HG03378 (cell line): ENCODE results near the gene AIDA.
"Not testable (repeated sequence)": the region's sequence is repeated elsewhere in the genome, so short reads cannot be mapped to it uniquely, and the experiment has no call there.

ENCODE experiments used
- ATAC-seq: cut with Tn5 transposase; IDR thresholded peaks from one replicate; pipeline ENCODE4 v1.9.1; 2021; ENCODE audit warnings: mild to moderate bottlenecking, moderate library complexity; ENCODE audit not compliant: unreplicated experiment

AIDA gene

DNA sequence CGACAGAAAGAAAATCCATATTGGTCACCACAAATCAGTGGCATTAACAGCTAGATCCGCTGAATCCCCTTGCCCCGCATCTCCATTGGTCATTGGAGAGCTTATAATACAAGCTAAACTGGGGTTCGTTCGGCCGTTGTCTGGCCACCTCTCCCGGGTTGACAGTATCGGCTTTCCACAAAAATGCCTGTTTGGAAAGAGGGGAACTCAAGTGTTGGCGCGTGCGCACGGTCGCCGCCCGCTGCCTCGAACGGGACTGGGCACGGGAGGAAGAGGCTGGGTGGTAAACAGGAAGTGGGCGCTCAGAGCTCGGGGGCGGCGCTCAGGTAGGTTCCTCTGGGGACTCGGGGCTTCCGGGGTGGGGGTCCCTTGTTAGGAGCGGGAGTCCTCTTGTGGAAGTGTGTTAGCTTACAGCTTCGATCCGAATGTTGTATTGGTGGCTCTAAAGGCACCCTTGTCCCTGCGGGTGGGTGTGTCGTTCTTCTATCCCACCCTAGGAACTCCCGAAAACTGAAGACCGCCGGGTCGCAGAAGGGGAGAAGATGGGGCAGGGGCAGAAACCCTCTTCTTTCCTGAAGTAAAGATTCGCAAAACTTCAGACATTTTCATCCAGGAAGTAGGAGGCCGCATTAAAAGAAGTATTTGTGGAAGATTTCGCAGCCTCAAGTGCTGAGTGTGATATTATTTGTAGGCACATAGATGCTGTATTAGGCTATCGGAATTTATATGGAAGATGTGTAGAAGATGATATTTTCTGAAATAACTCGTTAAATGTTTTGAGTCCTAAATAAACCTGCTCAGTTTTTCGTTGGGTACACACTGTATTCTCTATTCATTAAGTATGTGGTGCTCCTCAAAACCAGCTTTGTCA, 1.0 kb upstream of the AIDA start:
- ATAC-seq, result peak; percentile 63

DNA sequence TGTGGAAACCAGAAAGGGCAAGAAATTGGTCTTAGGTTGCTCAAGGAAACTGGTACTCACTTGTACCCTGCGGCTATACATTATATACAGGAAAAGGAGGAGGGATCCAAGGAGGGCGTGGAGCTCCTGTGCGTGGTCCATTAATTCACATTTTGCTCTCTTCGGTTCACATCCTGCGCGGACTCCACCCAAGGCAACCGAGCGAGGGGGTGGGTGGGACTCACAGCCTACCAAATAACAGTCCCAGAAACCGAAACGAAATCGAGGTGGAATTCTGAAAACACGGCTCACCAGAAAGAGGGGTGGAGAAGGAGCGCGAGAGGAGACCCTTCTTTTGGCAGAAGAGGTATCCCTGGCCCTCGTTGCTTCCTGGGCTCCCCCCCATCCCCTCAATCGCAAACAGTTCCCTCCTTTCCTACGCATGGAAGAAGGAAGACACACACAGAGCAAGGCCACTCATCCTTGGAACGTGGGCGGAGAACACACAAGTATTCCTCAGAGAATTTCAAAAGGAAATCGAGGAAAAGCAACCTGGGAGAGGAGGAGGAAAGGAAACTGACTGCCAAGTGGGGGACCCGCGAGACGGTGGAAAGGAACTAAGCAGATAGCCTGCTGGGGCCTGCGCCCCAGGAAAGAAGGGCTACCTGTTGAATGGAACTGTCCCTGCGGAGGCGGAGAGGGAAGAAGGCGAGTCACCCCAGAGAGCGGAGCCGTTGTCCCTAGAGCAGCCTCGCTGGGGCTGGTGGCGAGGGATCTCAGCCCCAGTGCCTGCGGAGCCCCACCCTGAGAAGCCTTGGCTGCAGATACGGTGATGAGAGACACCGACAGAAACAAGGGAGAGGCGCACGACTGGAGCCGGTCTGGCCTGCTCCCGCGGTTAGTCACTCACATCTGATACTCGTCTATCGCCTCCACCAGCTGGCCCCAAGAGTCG, 705 bp downstream of the AIDA start:
- ATAC-seq, result peak; percentile 30

DNA sequence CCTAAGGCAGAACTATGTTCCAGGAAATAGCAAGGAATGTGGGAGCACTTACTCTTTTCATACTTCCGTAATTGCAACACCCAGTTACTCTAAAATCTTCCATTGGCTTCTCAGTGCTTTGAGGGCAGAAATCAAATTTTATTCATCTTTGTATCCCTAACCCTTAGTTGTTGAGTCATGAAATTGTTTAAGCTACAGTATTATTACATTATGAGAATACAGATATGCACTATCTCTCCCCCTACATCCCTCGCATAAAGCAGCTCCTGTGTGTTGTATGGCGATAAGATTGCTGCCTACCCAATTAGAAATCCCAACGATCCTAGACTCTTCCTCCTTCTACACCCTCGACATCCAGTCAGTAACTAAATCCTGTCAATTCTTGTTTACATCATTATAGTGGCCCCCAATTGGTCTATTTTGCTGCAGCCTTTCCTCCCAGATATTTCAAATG, 2.6 kb downstream of the AIDA start:
- no peak for ATAC-seq

DNA sequence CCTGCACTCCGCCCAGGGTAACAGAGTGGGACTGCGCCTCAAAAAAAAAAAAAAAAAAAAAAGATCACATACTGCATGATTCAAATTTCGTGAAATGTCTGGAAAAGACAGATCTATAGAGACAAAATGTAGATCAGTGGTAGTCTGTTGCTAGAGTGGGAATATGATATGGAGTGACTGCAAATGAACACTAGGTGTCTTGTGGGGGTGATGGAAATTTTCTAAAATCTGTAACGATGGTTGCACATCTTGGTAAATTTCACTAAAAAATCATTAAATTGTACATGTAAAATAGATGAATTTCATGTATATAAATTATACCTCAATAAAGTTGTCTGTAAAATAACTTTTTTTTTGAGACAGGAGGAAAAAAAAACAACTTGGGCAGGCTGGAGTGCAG, 5.5 kb downstream of the AIDA start:
- no peak for ATAC-seq

DNA sequence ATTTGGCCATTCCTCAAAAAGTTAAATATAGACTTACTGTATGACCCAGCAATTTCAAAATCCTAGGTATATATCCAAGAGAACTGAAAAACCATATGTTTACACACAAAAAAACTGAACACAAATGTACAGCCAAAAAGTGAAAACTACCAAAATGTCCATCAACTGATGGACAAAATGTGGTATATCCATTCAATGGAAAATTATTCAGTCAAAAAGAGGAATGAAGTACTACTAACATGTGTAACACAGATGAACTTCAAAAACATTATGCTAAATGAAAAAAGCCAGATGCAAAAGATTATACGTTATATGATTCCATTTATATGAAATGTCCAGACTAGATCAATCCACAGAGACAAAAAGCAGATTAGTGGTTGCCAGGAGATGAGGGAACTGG, 8.0 kb downstream of the AIDA start:
- no peak for ATAC-seq

DNA sequence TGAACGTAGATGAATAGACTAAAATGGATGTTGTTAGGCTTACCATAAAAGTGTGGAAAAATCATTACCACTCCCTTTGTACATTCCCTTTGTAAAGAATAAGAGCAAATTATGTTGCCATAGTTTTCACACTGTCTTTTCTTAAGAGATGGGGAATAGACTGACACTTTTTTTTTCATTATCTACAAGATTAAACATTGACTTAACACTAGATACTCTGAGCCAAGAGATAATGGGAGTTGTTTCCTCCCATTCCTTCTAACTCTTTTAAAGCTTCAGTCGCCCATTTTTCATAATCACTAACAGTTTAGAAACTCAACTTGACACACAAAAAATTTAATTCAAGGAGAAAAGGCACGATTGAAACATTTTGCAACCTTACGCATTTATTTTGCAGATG, 10.1 kb downstream of the AIDA start:
- no peak for ATAC-seq

DNA sequence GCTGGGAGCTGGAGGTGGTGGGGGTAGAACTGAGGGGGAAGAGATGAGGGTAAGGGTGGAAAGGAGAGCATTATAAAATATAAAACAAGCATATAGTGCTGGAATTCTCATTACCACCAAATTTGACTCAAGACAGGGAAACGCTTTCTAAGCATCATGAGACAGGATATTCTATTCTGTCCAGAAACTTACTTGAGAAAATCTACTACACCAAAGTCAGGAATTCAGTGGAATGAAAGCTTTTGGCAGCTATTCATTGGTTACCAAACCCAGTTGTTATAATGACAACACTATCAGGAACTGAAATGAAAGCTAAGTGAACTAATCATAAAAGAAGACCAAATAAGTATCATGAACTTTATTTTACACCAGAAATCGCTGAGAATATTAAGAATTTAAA, 14.5 kb downstream of the AIDA start:
- no peak for ATAC-seq

DNA sequence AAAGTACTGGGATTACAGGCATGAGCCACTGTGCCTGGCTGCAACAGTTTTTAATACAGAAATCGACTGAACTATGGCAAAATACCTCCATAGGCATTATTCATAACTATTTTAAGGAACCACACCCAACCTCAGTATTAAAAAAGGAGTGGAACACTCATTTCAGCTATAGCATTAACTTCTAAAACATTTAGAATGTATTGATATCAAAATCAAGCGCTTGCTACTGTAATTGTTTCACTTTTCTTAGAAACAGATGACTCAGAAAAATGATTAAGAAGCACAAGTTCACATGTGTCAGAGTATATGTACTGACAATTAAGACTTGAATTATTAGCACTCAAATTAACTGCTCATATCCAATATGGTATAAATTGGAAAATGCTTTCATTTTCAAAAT, 15.1 kb downstream of the AIDA start:
- no peak for ATAC-seq

DNA sequence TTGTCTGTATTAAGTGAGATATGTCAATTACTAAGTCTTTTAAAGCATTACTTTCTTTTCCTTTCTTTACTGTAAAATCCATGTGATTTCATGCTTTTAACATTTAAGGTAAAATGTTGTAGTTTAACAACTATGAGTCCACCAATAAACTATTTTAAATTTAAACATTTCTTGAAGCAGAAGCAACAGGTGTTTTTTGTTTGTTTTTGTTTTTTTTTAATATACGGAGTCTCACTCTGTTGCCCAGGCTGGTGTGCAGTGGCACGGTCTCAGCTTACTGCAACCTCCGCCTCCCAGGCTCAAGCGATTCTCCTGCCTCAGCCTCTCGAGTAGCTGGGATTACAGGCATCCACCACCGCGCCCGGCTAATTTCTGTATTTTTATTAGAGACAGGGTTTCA, 15.6 kb downstream of the AIDA start:
- no peak for ATAC-seq

DNA sequence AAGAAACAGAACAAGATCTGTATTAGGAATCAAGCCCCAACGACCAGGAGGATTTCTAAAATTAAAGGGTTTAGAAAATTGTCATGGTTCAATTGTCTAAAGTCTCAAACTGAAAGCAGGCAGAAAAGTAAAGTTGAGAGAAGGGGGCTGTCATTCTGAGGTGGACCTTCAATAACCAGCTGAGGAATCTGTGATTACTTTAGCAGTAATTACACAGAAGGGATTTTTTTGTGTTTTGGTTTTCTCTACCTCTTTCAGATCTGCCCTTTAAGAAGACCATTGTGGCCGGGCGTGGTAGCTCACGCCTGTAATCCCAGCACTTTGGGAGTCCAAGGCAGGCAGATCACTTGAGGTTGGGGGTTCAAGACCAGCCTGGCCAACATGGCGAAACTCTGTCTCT, 17.4 kb downstream of the AIDA start:
- no peak for ATAC-seq

DNA sequence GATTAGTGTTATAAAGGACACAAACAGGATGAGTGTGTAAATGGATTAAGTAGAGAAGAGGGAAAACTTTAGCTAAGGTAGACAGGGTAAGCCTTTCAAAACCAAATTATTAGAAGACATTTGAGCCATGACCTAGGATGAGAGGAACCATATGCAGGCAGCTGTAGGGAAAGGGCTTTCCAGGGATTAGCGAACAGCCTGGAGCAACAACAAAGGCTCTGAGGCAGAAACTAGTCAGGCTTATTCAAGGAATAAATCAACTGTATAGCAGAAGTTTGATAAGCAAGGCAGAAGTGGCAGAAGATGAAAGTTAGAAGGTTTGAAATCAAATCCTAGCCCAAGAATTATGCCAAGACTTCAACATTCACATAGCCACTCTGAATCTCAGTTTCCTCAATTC, 21.3 kb downstream of the AIDA start:
- no peak for ATAC-seq

DNA sequence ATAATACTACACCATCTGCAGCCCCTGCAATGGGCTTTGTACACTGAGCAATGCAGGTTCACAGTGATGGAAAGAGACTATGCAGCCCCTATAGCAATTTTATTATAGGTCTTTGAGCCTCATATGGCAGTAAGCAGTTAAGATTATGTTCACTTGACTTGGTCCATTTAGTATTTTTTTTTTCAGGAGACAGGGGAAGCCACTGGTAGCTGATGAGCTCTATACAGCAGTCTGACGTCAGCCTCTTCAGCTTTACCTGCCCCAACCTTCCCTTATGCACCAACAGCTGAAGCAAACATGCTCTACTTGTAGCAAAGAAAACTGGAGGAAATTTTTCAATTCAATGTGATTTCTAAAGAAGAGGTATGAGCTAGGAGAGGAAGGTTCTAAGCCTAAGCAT, 32.2 kb downstream of the AIDA start:
- no peak for ATAC-seq

DNA sequence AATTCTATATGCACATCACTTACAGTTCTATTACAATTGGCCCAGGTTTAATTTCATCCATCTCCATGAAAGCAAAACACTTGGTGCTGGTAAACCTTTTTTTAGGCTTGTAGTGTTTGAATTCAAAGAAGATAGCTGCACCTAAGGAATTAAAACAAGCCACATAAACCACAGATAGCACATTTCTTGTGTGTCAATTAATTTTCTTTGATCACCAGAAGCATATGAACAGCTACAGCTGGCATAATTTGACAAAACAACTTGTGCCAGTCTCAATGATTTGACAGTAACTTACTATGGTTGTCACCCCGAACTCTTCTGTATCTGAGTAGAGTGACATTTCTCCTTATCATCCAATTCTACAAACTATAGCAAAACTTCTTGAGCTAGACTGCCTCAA, 42.2 kb downstream of the AIDA start:
- ATAC-seq, result no peak

DNA sequence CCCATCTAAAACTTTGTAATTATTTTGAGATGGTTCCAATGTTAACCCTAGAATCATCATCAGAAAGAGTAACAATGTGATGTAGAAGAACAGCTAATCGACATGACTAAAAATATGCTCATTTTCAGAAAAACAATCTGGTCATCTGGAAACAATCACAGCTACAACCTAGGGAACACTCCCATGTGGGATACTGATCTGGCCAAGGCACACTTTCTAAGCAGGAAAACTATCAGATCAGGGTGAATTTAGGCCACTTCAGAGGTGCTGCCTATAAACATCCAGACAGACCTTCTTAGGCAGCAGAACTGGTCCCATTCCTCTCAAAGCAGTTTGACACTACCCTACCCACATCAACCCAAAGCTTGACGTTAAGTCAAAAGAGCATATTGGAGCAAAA, 43.2 kb downstream of the AIDA start:
- ATAC-seq, result not testable (repeated sequence)

DNA sequence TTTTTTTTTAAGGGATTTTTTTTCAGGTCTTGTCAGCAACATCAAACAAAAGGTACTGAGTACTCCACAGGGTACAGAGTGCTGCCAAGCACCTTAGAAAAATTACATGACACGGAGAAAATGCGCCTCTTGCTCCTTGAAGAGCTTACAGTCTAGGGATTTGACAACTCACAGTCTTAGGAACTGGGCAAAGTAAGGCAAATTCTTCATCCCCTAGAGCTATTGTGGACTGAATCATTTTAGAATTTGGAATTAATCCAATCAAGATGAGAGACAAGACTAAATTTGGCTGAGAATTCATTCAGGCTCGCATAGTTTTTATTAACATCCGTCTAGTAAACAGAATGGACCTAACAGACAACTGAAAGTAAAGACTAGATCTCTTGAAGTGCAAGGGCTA, 44.1 kb downstream of the AIDA start:
- not testable (repeated sequence) for ATAC-seq

DNA sequence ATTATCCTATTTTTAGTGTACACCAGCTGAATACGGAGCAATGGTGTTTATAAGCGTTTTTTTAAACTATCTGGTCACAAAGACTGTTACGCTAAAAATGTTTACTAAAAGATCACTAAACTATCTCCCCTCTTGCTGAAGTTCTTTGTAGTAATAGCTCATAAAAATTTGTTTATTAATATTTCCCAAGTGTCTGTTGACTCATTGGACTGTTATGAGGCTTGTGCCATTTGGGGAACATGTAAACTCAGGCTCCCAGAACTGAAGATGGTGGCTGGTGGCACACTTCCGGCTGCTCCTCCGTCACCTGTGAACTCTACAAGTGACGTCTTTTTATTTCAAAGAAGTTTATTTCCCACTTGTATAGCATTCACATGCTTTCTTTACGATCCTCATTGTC, 46.3 kb downstream of the AIDA start:
- no peak for ATAC-seq

DNA sequence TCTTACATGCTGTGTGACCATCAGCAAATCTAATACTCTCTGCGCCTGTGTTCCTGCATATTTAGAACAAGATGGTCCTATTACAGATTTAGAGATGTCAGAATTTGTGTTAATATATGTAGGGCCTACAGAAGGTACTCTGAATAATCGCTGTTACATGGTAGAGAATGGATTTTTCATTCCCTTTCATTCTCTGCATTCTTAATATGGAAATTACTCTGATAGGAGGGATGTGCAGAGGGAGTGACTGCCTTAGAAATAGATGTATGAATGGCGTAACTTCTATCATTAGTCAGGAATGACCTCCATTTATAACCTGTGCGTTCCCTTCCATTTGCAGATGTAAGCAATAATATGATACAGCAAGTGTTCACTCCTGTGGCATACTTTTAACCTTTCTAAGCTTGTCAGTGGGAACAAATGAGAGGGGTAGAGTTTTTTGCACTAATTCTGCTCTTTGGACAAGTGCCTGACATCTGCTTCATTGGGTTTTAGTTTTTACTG, 48.8 kb downstream of the AIDA start:
- ATAC-seq, result no peak

DNA sequence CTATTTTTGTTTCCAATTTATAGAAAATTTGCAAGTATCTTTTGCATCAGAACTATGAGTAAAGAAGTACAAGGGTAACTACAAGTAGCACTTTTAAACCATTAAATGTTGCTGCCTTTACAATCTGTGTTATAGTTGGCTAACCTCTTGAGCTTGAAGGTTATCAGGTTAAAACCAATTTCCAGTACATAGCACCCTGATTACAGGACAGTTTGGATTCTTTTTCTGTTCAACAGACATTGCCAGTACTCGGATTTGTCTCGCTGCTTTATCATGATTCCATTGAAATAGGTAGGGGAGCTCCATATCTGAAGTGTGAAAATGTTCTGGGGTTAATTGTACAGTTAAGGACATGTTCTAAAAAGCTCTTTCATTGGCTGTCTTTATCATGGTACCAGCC, 54.4 kb downstream of the AIDA start:
- ATAC-seq, result no peak

DNA sequence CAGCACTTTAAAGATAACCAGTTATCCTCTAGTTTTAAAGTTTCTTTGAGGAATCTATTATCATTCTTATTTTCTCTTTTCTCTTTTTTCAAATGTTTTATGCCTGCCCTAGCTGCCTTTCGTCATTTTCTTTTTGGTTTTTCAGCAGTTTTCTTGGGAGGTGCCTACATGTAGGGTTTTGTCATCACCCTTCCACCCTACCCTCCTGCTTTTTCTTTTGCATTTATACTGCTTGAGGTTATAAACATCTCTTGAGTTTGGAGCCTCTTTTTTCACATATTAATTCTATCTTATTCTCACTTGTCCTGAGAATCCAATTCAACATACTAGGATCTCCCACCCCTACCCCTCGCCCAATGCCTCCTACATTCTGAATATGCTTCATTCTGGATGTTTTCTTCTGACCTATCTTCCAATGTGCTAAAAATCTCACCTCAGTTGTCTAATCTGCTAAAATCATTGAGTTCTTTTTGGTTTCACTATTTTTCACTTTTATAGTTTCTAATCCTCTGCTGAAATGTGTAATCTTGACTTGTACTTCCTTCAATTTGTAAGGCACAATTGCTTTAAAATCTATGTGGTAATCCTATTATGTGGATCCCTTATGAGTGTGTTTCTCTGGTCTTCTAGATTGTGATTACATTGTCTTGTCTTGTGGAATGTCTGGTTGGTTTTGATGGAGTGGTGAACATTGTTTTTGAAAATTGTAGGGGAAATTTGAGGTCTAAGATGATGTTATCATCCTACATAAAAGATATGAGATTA, 55.7 kb downstream of the AIDA start:
- ATAC-seq, result no peak

DNA sequence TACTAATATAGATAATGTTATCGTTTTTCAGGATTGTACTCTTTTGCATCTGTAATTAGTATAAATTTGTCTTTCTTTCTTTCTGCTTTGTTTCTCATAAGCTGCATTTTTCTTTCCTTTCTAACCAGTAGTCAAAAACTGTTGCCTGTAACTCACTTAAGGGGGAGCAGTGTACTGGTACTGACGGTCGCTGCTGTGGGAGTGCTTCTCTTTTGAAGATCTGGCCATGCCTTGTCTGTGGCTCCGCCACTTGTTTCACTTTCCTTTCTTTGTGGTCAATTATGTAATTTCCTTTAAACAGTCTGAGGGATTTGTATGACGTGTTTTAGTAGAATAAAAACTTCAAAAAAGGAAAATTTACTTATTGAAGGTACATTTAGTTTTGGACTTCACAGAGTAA, 57.4 kb downstream of the AIDA start:
- ATAC-seq, result peak; percentile 97
